Activated naive CD4-positive, alpha-beta T cell treated with anti-CD3 and anti-CD28 coated beads for 36 hours (primary cell): Measurements from ENCODE around the gene CD63. TPM values are rescaled to one million over a fixed set of nuclear protein-coding genes. Genes with fewer than 3 reads are reported as not detected.

ENCODE experiments used
- CTCF ChIA-PET: fragments of 350-600 bp; sonication (Branson Sonifier 250); formaldehyde crosslinking; loops from one replicate; lab custom pipeline; 2021; ENCODE audit warnings: antibody characterized with exemption; lab: Charles Lee
- DNase-seq: peaks from one replicate; pipeline ENCODE4 v3.0.0-alpha.2; 2020
- H3K27ac Mint-ChIP-seq: one replicate; pipeline ENCODE4 v1.8.0; 2021; ENCODE audit warnings: mild to moderate bottlenecking, mixed read lengths
- H3K27me3 Mint-ChIP-seq: one replicate; pipeline ENCODE4 v1.8.0; 2021; ENCODE audit warnings: low read depth, mixed read lengths
- H3K36me3 Mint-ChIP-seq: one replicate; pipeline ENCODE4 v1.8.0; 2021; ENCODE audit warnings: low read depth, mixed read lengths
- H3K4me1 Mint-ChIP-seq: one replicate; pipeline ENCODE4 v1.8.0; 2021; ENCODE audit warnings: low read depth, mixed read lengths
- H3K4me3 Mint-ChIP-seq: one replicate; pipeline ENCODE4 v1.8.0; 2021; ENCODE audit warnings: mild to moderate bottlenecking, moderate library complexity, mixed read lengths
- H3K9me3 Mint-ChIP-seq: one replicate; pipeline ENCODE4 v1.8.0; 2021; ENCODE audit warnings: mixed read lengths
- intact Hi-C: fragments of 100-400 bp; cut with micrococcal nuclease; formaldehyde crosslinking; loops from one replicate; pipeline ENCODE4 v1.15.1; 2023
- total RNA-seq, 2 experiments: library from RNA; stranded (reverse); gene quantifications; one replicate each; pipeline ENCODE4 v1.2.3, GENCODE V29; 2021

CD63 gene
- total RNA-seq, 2 experiments from 2014 or later, result 62.3 to 73.6 TPM

GRCh38 chr12:55726971-55727370 lies 1.8 kb downstream of the CD63 start:
- DNase-seq, result no peak
- peak overlapping the region; percentile 38 for H3K27ac Mint-ChIP-seq
- peak overlapping the region; percentile 61 for H3K4me3 Mint-ChIP-seq
- H3K27me3 Mint-ChIP-seq, result no peaks in the 10 kb centered on the region
- no peaks in the 10 kb centered on the region for H3K9me3 Mint-ChIP-seq
- intact Hi-C loops, result no loop called here
- peaks cover 2% of the 10 kb centered on the region for H3K36me3 Mint-ChIP-seq
- CTCF ChIA-PET, result no interaction called here
- H3K4me1 Mint-ChIP-seq, result peaks cover 29% of the 10 kb centered on the region

DNA sequence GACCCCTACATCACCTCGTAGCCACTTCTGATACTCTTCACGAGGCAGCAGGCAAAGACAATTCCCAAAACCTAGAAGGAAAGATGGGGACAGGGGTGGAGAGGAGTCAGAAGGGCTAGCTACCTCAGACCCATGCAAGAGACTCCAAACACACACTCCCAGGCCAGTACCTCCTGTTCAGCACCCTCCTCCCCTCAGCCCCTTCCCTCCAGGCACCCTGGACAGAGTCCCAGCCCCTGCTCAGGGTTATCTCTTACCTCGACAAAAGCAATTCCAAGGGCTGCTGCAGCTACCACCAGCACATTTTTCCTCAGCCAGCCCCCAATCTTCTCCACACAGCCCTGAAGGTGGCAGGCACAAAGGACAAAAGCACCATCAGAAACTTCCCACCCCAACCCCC lies 3.3 kb downstream of the CD63 start:
- H3K36me3 Mint-ChIP-seq, result peaks cover 2% of the 10 kb centered on the region
- no peaks in the 10 kb centered on the region for H3K27me3 Mint-ChIP-seq
- H3K27ac Mint-ChIP-seq, result no peak overlapping the region
- intact Hi-C loops, result no loop called here
- DNase-seq, result no peak
- no peaks in the 10 kb centered on the region for H3K9me3 Mint-ChIP-seq
- no peak overlapping the region for H3K4me3 Mint-ChIP-seq
- peaks cover 26% of the 10 kb centered on the region for H3K4me1 Mint-ChIP-seq
- CTCF ChIA-PET, result interaction anchor here (0.7 to 1.9 kb wide), 5 partner anchors 9 to 202 kb away, joined by 3 to 27 read pairs (median 4); partner anchors contain the start of genes BLOC1S1 and PYM1

- Mint-ChIP-seq H3K4me1 (peaks cover 20% of the 10 kb centered on the region), H3K27me3 (no peaks in the 10 kb centered on the region), H3K9me3 (no peaks in the 10 kb centered on the region), H3K27ac (no peak overlapping the region), H3K36me3 (peaks cover 2% of the 10 kb centered on the region), H3K4me3 (no peak overlapping the region)
- DNase-seq, result no peak
- CTCF ChIA-PET, result interaction anchor here (0.7 to 1.9 kb wide), 5 partner anchors 9 to 202 kb away, joined by 3 to 27 read pairs (median 4); partner anchors contain the start of genes BLOC1S1 and PYM1
- intact Hi-C loops, result loop anchor here (1.0 kb wide), 1 partner anchor 12 kb away; no protein-coding TSS in a partner anchor
Measured at GRCh38 chr12:55724940-55725309, 3.9 kb downstream of the CD63 start.

DNA sequence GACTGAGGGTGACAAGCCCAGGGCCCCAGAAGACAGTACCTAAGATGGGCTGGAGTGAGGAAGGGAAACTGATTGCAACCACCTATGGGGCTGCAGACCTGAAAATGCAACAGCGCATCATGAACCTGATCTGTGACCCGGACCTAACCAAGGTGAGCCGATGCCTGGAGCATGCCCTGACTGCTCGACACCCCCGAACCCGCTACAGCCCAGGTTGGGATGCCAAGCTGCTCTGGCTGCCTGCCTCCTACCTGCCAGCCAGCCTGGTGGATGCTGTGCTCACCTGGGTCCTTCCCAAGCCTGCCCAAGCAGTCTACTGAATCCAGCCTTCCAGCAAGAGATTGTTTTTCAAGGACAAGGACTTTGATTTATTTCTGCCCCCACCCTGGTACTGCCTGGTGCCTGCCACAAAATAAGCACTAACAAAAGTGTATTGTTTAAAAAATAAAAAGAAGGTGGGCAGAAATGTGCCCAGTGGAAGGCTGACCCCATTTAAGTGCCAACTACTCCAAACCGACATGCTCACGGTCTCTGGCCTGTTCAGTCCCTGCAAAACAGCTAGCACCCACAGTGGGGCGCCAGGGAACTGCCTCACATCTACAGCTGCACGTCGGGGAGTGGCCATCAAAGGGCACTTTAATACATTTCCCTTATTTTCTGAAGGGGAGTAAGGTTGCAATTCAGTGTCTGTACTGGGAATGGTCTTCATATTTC lies 4.4 kb downstream of the CD63 start:
- Mint-ChIP-seq H3K4me1 (peaks cover 15% of the 10 kb centered on the region), H3K4me3 (no peak overlapping the region), H3K27me3 (no peaks in the 10 kb centered on the region), H3K27ac (peak overlapping the region; percentile 24), H3K9me3 (no peaks in the 10 kb centered on the region), H3K36me3 (peaks cover 2% of the 10 kb centered on the region)
- intact Hi-C loops, result loop anchor here (1.0 kb wide), 1 partner anchor 13 kb away; no protein-coding TSS in a partner anchor
- peak; percentile 85 for DNase-seq
- CTCF ChIA-PET, result interaction anchor here (0.6 to 1.9 kb wide), 5 partner anchors 9 to 1348 kb away, joined by 3 to 27 read pairs (median 4); partner anchors contain the start of gene BLOC1S1

- peak overlapping the region; percentile 53 for H3K27ac Mint-ChIP-seq
Measured at GRCh38 chr12:55723516-55724225, 5.1 kb downstream of the CD63 start.

DNA sequence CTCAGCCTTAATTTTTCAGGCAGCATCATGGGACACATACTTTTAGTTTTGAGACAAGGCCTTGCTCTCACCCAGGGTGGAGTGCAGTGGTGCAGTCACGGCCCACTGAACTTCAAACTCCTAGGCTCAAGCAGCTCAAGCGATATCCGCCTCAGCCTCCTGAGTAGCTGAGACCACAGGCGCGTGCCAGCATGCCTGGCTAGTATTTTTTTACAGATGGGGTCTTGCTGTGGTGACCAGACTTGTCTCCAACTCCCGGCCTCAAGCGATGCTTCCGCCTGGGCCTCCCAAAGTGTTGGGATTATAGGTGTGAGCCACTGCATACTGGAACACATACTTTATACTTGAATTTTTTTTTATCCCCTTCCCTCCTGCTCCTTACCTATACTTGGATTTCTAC lies 5.9 kb downstream of the CD63 start:
- intact Hi-C loops, result no loop called here
- DNase-seq, result no peak
- Mint-ChIP-seq H3K9me3 (no peaks in the 10 kb centered on the region), H3K4me1 (peaks cover 23% of the 10 kb centered on the region), H3K27ac (no peak overlapping the region), H3K27me3 (no peaks in the 10 kb centered on the region), H3K4me3 (no peak overlapping the region), H3K36me3 (peaks cover 2% of the 10 kb centered on the region)
- CTCF ChIA-PET, result interaction anchor here (1.0 to 1.3 kb wide), 2 partner anchors 15 to 217 kb away, joined by 3 to 4 read pairs; no protein-coding TSS in a partner anchor

More at GRCh38 chr12:55723516-55724225, 5.1 kb downstream of the CD63 start:
- no peak for DNase-seq
- Mint-ChIP-seq H3K4me1 (peaks cover 16% of the 10 kb centered on the region), H3K9me3 (no peaks in the 10 kb centered on the region), H3K36me3 (peaks cover 2% of the 10 kb centered on the region), H3K27me3 (no peaks in the 10 kb centered on the region), H3K4me3 (no peak overlapping the region)
- CTCF ChIA-PET, result interaction anchor here (0.8 to 1.0 kb wide), 2 partner anchors 9 to 15 kb away, joined by 3 read pairs; no protein-coding TSS in a partner anchor
- intact Hi-C loops, result loop anchor here (1.0 kb wide), 1 partner anchor 14 kb away; no protein-coding TSS in a partner anchor

GRCh38 chr12:55721601-55722213 lies 7.1 kb downstream of the CD63 start:
- no peak overlapping the region for H3K4me3 Mint-ChIP-seq
- no peaks in the 10 kb centered on the region for H3K9me3 Mint-ChIP-seq
- intact Hi-C loops, result no loop called here
- peaks cover 24% of the 10 kb centered on the region for H3K4me1 Mint-ChIP-seq
- no peak overlapping the region for H3K27ac Mint-ChIP-seq
- H3K27me3 Mint-ChIP-seq, result no peaks in the 10 kb centered on the region
- no peak for DNase-seq
- peaks cover 2% of the 10 kb centered on the region for H3K36me3 Mint-ChIP-seq
- CTCF ChIA-PET, result interaction anchor here (0.8 to 1.3 kb wide), 2 partner anchors 64 to 219 kb away, joined by 3 to 4 read pairs; no protein-coding TSS in a partner anchor

GRCh38 chr12:55720894-55721444 lies 7.8 kb downstream of the CD63 start:
- Mint-ChIP-seq H3K9me3 (no peaks in the 10 kb centered on the region), H3K36me3 (peaks cover 2% of the 10 kb centered on the region), H3K4me3 (no peak overlapping the region), H3K27ac (no peak overlapping the region), H3K4me1 (peaks cover 20% of the 10 kb centered on the region), H3K27me3 (no peaks in the 10 kb centered on the region)
- CTCF ChIA-PET, result interaction anchor here (2.7 kb wide), 1 partner anchor 17 kb away, joined by 23 read pairs; no protein-coding TSS in a partner anchor
- no peak for DNase-seq
- intact Hi-C loops, result no loop called here

DNA sequence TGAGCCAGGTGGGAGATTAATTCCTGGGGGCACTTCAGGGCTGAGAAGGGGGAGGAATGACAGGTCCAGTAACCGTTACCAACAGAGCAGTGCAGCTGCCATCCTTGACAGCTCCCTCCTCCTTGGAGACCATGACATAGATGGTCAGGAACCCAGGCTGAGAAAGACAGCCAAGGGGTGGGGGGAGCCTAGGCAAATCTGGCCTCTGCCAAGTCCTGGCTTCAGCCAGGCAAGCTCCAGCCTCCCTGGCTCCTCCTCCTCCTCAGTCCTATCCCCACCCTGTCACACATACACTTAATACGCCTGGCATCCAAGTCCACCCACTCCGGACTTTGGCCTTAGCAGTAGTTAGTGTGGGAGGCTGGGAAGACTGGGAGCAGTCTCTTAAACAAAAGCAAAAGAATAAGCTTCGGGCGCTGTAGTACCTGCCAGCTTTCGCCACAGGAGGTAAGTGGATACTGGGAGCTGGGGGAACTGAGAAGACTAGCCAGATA lies 8.7 kb downstream of the CD63 start, which contains the start of gene RDH5:
Gene RDH5 (plus strand): TSS at position 323 of the 494 bp plus-strand sequence. CDS start 792 bp downstream, outside the sequence.
- Mint-ChIP-seq H3K9me3 (no peaks in the 10 kb centered on the region), H3K27me3 (no peaks in the 10 kb centered on the region), H3K4me1 (peaks cover 27% of the 10 kb centered on the region), H3K4me3 (no peak within 1 kb of the TSS), H3K27ac (no peak within 1 kb of the TSS), H3K36me3 (peaks cover 5% of the 10 kb centered on the region)
- intact Hi-C loops, result no loop called here
- CTCF ChIA-PET, result interaction anchor here (0.6 to 2.7 kb wide), 3 partner anchors 9 to 310 kb away, joined by 3 to 23 read pairs (median 4); no protein-coding TSS in a partner anchor
- DNase-seq, result no peak

- Mint-ChIP-seq H3K4me1 (peaks cover 28% of the 10 kb centered on the region), H3K27me3 (no peaks in the 10 kb centered on the region), H3K36me3 (peaks cover 5% of the 10 kb centered on the region), H3K9me3 (no peaks in the 10 kb centered on the region), H3K4me3 (no peak overlapping the region), H3K27ac (no peak overlapping the region)
- intact Hi-C loops, result loop anchor here (5.0 kb wide), 1 partner anchor 732 kb away; no protein-coding TSS in a partner anchor
- CTCF ChIA-PET, result interaction anchor here (0.7 to 2.7 kb wide), 3 partner anchors 10 to 62 kb away, joined by 3 to 23 read pairs (median 4); no protein-coding TSS in a partner anchor
- DNase-seq, result no peak
Measured at GRCh38 chr12:55719371-55719770, 9.4 kb downstream of the CD63 start.

DNA sequence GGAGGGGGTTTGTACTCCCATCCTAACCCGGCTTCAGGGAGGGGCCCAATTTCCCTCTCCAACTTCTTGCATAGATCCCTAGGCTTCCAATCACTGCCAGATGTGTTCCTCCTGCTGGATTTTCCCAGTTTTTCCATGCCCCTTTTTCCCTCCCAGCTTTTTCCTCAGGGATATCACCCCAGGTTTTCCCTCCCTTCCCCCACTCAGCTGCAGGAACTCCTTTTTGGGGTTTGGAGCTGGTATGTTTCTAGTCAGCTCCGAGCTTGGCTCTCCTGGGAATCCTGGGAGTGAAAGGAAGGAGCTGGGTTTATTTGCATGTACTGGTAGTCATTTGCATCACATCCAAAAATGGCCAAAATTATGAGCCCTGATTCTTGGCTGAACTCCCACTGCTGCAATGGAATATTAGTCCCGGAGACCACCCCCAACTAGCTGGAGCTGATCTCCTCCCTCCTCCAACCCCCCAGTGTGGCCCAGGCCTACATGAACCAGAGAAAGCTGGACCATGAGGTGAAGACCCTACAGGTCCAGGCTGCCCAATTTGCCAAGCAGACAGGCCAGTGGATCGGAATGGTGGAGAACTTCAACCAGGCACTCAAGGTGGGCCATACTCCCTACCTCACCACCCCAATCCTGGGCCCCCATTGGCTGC lies 10.1 kb downstream of the CD63 start:
- H3K4me3 Mint-ChIP-seq, result no peak overlapping the region
- peak overlapping the region; percentile 18 for H3K27ac Mint-ChIP-seq
- H3K27me3 Mint-ChIP-seq, result no peaks in the 10 kb centered on the region
- intact Hi-C loops, result loop anchor here (5.0 kb wide), 1 partner anchor 731 kb away; no protein-coding TSS in a partner anchor
- H3K36me3 Mint-ChIP-seq, result peaks cover 5% of the 10 kb centered on the region
- no peaks in the 10 kb centered on the region for H3K9me3 Mint-ChIP-seq
- CTCF ChIA-PET, result interaction anchor here (0.6 to 2.7 kb wide), 3 partner anchors 9 to 20 kb away, joined by 3 to 23 read pairs (median 10); partner anchors contain the start of gene CD63
- DNase-seq, result no peak
- H3K4me1 Mint-ChIP-seq, result peaks cover 28% of the 10 kb centered on the region
